Astrocyte (in vitro differentiated cells and primary cell): ENCODE data around the gene ZSCAN9.

Source experiments
- EZH2 ChIP-seq: IDR thresholded peaks from 2 replicates; pipeline ENCODE4 v1.6.1; 2012; ENCODE audit warnings: mild to moderate bottlenecking, low read length, inconsistent platforms; ENCODE audit not compliant: insufficient read depth
- TF ChIP-seq, protein P1 (sequence below): IDR thresholded peaks from 2 replicates; pipeline ENCODE4 v1.5.1; 2011; ENCODE audit warnings: low read depth, mild to moderate bottlenecking, inconsistent platforms, low read length, moderate library complexity; ENCODE audit not compliant: insufficient read depth

GRCh38 chr6:28266962-28267694 is 42.1 kb downstream of the ZSCAN9 start, which contains the start of gene ZSCAN26:
- TF ChIP-seq, protein P1, sequence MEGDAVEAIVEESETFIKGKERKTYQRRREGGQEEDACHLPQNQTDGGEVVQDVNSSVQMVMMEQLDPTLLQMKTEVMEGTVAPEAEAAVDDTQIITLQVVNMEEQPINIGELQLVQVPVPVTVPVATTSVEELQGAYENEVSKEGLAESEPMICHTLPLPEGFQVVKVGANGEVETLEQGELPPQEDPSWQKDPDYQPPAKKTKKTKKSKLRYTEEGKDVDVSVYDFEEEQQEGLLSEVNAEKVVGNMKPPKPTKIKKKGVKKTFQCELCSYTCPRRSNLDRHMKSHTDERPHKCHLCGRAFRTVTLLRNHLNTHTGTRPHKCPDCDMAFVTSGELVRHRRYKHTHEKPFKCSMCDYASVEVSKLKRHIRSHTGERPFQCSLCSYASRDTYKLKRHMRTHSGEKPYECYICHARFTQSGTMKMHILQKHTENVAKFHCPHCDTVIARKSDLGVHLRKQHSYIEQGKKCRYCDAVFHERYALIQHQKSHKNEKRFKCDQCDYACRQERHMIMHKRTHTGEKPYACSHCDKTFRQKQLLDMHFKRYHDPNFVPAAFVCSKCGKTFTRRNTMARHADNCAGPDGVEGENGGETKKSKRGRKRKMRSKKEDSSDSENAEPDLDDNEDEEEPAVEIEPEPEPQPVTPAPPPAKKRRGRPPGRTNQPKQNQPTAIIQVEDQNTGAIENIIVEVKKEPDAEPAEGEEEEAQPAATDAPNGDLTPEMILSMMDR = no peak
- no peak for TF ChIP-seq EZH2
